GM12801 (cell line): ENCODE data around the gene TMEM184A.

ENCODE experiments used
- TF ChIP-seq, protein P1 (sequence below): IDR thresholded peaks from one replicate; pipeline ENCODE4 v1.5.1; 2011; ENCODE audit warnings: control low read depth; ENCODE audit not compliant: insufficient read length; ENCODE audit errors: extremely low read depth

The TMEM184A gene

DNA sequence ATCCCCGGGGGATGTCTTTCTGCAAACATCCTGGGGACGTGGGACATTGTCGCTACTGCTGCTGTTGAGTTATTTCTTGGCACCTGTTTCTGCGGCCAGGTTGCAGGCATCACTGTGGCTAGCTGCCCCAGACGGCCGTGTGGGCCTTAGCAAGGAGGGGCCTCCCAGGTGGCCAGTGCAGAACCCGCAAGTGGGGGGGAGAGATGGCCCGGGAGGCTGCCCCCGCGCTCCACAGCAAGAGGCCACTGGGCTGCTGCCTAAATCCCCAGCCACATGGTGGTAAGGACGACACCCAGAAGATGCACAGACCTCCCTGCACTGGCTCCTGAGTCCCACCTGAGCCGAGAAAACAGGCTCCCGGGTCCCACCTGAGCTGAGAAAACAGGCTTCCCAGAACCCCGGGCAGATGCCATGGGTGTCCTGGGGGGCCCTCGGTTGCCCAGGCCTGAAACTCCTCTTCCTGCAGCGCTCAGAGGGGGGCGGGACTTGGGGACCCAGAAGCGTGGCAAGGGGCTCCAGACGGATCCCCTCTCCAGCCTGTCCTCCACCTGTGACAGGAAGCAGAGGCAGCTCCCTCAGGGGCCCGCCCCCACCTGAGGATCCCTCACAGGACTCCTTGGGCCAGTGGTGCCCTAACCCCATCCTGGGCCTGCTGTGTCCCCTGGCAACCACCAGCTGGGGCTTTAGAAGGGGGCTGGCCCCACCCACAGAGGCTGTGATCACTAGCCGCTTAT lies 26.5 kb downstream of the TMEM184A start:
- TF ChIP-seq, protein P1, sequence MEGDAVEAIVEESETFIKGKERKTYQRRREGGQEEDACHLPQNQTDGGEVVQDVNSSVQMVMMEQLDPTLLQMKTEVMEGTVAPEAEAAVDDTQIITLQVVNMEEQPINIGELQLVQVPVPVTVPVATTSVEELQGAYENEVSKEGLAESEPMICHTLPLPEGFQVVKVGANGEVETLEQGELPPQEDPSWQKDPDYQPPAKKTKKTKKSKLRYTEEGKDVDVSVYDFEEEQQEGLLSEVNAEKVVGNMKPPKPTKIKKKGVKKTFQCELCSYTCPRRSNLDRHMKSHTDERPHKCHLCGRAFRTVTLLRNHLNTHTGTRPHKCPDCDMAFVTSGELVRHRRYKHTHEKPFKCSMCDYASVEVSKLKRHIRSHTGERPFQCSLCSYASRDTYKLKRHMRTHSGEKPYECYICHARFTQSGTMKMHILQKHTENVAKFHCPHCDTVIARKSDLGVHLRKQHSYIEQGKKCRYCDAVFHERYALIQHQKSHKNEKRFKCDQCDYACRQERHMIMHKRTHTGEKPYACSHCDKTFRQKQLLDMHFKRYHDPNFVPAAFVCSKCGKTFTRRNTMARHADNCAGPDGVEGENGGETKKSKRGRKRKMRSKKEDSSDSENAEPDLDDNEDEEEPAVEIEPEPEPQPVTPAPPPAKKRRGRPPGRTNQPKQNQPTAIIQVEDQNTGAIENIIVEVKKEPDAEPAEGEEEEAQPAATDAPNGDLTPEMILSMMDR, result no peak

DNA sequence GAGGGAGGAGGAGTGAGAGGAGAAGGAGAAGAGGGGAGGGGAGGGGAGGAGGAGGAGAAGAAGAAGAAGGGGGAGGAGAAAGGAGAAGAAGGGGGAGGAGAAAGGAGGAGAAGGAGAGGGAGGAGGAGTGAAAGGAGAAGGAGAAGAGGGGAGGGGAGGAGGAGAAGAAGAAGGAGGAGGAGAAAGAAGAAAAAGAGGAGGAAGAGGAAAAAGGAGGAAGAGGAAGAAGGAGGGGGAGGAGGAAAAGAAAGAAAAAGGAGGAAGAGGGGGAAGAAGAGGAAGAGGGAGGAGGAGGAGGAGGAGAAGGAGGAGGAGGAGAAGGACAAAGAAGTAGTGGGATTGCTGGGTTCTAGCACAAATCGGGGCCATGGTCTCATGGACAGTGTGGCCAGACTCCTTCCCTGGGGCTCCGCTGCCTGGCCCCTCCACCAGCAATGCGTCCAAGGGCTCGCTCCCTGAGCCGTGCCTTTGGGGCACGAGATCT lies 29.7 kb downstream of the TMEM184A start:
- TF ChIP-seq, protein P1, result no peak

DNA sequence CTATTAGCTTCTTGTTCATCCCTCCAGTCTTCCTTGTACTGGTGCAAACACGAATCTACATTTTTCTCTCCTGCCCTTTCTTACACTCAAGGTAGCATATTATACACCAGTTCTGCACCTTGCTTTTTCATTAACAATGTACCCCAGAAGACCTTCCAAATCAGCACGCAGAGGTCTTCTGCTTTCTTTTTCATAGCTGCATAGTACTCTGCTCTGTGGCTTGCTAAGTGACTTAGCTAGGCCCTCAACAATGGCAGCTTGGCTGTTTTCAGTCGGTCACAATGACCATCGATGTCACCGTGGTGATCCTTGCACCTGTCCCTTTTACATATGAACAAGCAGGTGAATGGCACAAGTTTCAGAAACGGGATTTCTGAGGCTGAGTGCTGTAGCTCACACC lies 30.6 kb downstream of the TMEM184A start:
- TF ChIP-seq, protein P1, result no peak

DNA sequence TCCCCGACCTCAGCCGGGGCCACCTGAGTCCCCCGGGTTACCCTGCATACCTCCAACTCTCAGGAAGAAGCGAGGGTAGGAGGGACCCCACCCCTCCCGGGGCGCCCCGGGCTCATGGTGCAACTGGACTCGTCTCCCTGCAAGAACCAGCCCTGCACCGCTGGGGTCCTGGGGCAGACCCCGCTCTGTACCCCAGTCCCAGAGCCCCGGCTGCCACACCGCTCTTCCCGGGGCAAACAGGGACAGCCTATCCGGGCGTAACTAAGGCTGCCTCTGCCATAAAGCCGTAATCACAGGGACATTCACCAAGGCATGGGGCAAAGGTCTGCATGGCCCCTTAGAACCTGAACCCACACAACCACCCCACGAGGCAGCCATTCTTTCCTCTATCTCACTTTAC lies 32.2 kb downstream of the TMEM184A start:
- TF ChIP-seq, protein P1, result no peak

DNA sequence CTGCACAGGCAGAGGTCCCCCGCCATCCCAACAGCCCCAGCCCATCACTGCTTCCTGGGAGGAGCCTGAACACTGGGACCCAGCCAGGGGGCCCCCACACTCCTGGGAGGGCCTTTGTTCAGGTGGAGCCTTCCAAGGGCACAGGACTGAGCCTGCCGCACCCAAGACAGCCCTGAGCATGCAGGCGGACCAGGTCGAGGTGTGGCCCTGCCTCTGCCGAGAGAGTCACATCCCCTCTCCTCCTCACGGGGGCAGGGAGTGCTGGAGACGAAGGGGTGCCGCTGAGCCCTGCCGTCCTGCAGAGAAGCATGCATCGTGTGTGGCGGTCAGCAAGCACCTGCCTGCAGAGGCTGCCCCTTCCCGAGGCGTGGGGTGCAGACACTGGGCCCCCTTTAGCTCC lies 32.8 kb downstream of the TMEM184A start:
- TF ChIP-seq, protein P1, result no peak

DNA sequence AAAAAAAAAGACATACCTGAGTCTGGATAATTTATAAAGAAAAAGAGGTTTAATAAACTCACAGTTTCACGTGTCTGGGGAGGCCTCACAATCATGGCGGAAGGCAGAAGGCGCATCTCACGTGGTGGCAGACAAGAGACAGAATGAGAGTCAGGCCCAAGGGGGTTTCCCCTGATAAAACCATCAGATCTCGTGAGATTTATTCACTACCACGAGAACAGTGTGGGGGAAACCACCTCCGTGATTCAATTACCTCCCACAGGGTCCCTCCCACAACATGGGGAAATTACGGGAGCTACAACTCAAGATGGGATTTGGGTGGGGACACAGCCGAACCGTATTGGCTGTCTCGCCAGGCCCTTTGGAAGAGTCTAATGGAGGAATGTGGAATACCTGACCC lies 34.5 kb downstream of the TMEM184A start:
- TF ChIP-seq, protein P1, result no peak

DNA sequence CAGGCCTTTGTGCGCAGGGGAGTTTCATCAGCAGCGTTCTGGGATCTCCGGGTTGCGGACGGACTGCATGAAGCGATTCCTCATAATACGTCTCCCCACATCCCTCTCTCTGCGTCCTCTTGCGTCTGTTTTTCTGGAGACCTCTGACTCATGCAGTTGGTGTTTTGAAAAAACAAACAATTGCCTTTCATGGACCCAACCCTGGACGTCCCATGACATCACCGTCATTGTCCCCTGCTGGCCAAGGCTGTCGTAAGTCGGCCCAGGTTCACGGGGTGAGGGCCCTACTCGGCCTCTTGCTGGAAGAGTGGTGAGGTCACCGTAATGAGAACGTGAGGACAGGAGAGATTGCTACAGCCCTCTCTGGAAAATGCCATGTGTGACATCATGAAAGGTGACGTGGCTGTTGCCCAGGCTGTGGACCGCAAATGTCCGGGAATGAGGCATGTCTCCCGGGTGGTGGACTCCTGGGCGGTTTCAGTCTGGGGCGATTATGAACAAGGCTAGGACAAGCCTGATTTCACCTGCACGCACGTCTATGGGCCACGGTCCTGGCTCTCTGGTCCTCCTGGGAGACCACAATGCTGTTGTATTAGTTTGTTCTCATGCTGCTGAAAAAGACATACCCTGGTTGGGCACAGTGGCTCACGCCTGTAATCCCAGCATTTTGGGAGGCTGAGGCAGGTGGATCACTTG lies 35.3 kb downstream of the TMEM184A start:
- TF ChIP-seq, protein P1, result no peak
